AG09319 (cell line): ENCODE measurements around the gene TTLL13.
A peak's percentile ranks its signal among the peaks of the same experiment; 100 is the strongest.
"Not testable (repeated sequence)": the region's sequence is repeated elsewhere in the genome, so short reads cannot be mapped to it uniquely, and the experiment has no call there.

Source experiments
- DNase-seq: peaks from one replicate; pipeline ENCODE4 v3.0.0-alpha.2; 2010; ENCODE audit warnings: low read depth; ENCODE audit errors: extremely low read depth
- CTCF ChIP-seq: IDR thresholded peaks from 2 replicates; pipeline ENCODE4 v1.5.1; 2011; ENCODE audit warnings: low read depth, mild to moderate bottlenecking, inconsistent platforms, low read length, moderate library complexity

TTLL13 gene

GRCh38 chr15:90248789-90249202, 560 bp upstream of the TTLL13 start:
- DNase-seq = no peak
- no peak for TF ChIP-seq CTCF

- no peak for DNase-seq
- TF ChIP-seq CTCF = no peak
Observed at GRCh38 chr15:90257776-90258175, 8.4 kb downstream of the TTLL13 start.

DNA sequence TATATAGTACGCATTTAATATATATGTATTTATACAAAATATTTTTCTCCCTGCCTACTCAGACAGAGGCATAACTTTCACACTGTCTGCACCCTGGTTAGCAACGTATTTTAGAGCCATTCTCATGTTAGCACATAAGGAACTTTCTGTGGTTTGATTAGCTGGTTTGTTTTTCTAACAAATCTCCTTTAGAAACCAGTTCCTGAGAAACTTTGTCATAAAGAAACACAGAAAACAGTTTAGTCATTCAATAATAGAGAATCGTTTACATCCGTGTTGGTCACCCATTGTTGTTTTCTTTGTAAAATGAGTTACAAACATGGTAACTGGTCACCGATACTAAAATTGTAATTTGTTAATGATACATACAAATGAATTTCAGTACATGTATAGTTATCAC, 10.2 kb downstream of the TTLL13 start:
- no peak for TF ChIP-seq CTCF
- DNase-seq = no peak

- DNase-seq = not testable (repeated sequence)
Observed at GRCh38 chr15:90260731-90261130, 11.4 kb downstream of the TTLL13 start.

GRCh38 chr15:90261811-90262210, 12.5 kb downstream of the TTLL13 start:
- no peak for DNase-seq
- no peak for TF ChIP-seq CTCF

DNA sequence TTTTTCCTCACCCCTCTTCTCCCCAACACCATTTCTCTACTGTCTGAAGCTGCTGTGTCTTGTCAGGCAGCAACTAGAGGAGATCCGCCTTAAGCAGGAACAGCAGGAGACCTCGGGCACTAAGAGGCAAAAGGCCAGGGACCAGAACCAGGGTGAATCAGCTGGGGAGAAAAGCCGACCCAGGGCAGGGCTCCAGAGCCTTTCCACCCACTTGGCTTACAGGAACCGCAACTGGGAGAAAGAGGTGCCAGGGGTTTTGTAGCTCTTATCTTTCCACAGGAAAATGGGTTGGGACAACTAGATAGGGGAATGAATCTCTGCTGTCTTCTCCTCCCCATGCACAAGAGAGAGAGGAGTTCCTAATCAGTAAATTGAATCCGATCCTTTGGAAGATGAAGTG, 13.1 kb downstream of the TTLL13 start:
- TF ChIP-seq CTCF = no peak
- no peak for DNase-seq

- DNase-seq = no peak
- TF ChIP-seq CTCF = no peak
Observed at GRCh38 chr15:90264671-90265070, 15.3 kb downstream of the TTLL13 start.

- TF ChIP-seq CTCF = no peak
- peak; percentile 55 for DNase-seq
Observed at GRCh38 chr15:90265271-90266060, 16.1 kb downstream of the TTLL13 start, which contains the start of gene NGRN. Gene NGRN, plus strand, starts transcription at chr15:90265672. Its CDS starts 41 bp downstream, at chr15:90265713.
